NCI-H510A (cell line): ENCODE measurements around the gene RNU4-1.
"Not testable (repeated sequence)": the region's sequence is repeated elsewhere in the genome, so short reads cannot be mapped to it uniquely, and the experiment has no call there.

Source experiments
- DNase-seq: peaks from one replicate; lab custom pipeline; 2025; lab: John Stamatoyannopoulos, UW

RNU4-1 gene

GRCh38 chr12:120292661-120293531 lies at the start of gene RNU4-1:
RNU4-1 (minus strand) TSS chr12:120293237.
- peak; percentile 70 for DNase-seq

GRCh38 chr12:120342175-120343038 lies 49.4 kb upstream of the RNU4-1 start:
- DNase-seq: no peak

- DNase-seq: no peak
Observed at GRCh38 chr12:120339256-120339655, 46.2 kb upstream of the RNU4-1 start.

- DNase-seq: no peak
Observed at GRCh38 chr12:120337730-120338129, 44.7 kb upstream of the RNU4-1 start.

- DNase-seq: not testable (repeated sequence)
Observed at GRCh38 chr12:120336392-120336791, 43.4 kb upstream of the RNU4-1 start.

GRCh38 chr12:120335447-120335846 lies 42.4 kb upstream of the RNU4-1 start:
- not testable (repeated sequence) for DNase-seq

GRCh38 chr12:120332523-120332922 lies 39.5 kb upstream of the RNU4-1 start:
- DNase-seq: no peak

GRCh38 chr12:120332041-120332440 lies 39.0 kb upstream of the RNU4-1 start:
- DNase-seq: no peak

- no peak for DNase-seq
Observed at GRCh38 chr12:120331390-120331789, 38.4 kb upstream of the RNU4-1 start.

GRCh38 chr12:120328228-120328627 lies 35.2 kb upstream of the RNU4-1 start:
- DNase-seq: no peak

- DNase-seq: no peak
Observed at GRCh38 chr12:120327593-120327992, 34.6 kb upstream of the RNU4-1 start, which contains the start of gene PLA2G1B. PLA2G1B (minus strand) TSS chr12:120327779; CDS start chr12:120327753, 26 bp downstream.

GRCh38 chr12:120324841-120325417 lies 31.9 kb upstream of the RNU4-1 start:
- no peak for DNase-seq

- no peak for DNase-seq
Observed at GRCh38 chr12:120323772-120324171, 30.7 kb upstream of the RNU4-1 start.

GRCh38 chr12:120321382-120322202 lies 28.6 kb upstream of the RNU4-1 start:
- DNase-seq: no peak

GRCh38 chr12:120317224-120318105 lies 24.4 kb upstream of the RNU4-1 start:
- peak; percentile 100 for DNase-seq

GRCh38 chr12:120316798-120317223 lies 23.8 kb upstream of the RNU4-1 start:
- no peak for DNase-seq

- DNase-seq: no peak
Observed at GRCh38 chr12:120314220-120314619, 21.2 kb upstream of the RNU4-1 start.

GRCh38 chr12:120301962-120302815 lies 9.2 kb upstream of the RNU4-1 start, which contains the start of gene SIRT4:
SIRT4 (plus strand) TSS chr12:120302321; CDS start chr12:120303562, 1,241 bp downstream.
- peak; percentile 87 for DNase-seq

GRCh38 chr12:120292411-120292660 lies 701 bp downstream of the RNU4-1 start:
- DNase-seq: no peak
